KG1 (cell line): Measurements from ENCODE around the gene ZNF20.
"Not testable (repeated sequence)": the region's sequence is repeated elsewhere in the genome, so short reads cannot be mapped to it uniquely, and the experiment has no call there.

Experiments used
- DNase-seq: peaks from one replicate; lab custom pipeline; 2025; lab: John Stamatoyannopoulos, UW

The ZNF20 gene

GRCh38 chr19:12112701-12113100 is 27.4 kb downstream of the ZNF20 start:
- no peak for DNase-seq

- DNase-seq, result no peak
Observed at GRCh38 chr19:12111943-12112637, 28.1 kb downstream of the ZNF20 start.

GRCh38 chr19:12111176-12111575 is 29.0 kb downstream of the ZNF20 start:
- DNase-seq, result no peak

- not testable (repeated sequence) for DNase-seq
Observed at GRCh38 chr19:12103909-12104308, 36.2 kb downstream of the ZNF20 start.

GRCh38 chr19:12098040-12098439 is 42.1 kb downstream of the ZNF20 start:
- DNase-seq, result no peak

- DNase-seq, result no peak
Observed at GRCh38 chr19:12095111-12095790, 44.9 kb downstream of the ZNF20 start.

- DNase-seq, result no peak
Observed at GRCh38 chr19:12093777-12094176, 46.4 kb downstream of the ZNF20 start.

- DNase-seq, result no peak
Observed at GRCh38 chr19:12092956-12093355, 47.2 kb downstream of the ZNF20 start.

GRCh38 chr19:12092065-12092867 is 47.9 kb downstream of the ZNF20 start:
- DNase-seq, result peak; percentile 84

GRCh38 chr19:12090807-12091206 is 49.3 kb downstream of the ZNF20 start:
- no peak for DNase-seq

- no peak for DNase-seq
Observed at GRCh38 chr19:12085074-12085818, 54.9 kb downstream of the ZNF20 start.

- not testable (repeated sequence) for DNase-seq
Observed at GRCh38 chr19:12083336-12083735, 56.8 kb downstream of the ZNF20 start.
